Activated CD8-positive, alpha-beta memory T cell treated with anti-CD3 and anti-CD28 coated beads for 4 hours (primary cell): ENCODE data around the gene ARHGAP26.

Source experiments
- DNase-seq, 2 donors: peaks; one replicate each; pipeline ENCODE4 v3.0.0-alpha.2; 2020; ENCODE audit warnings: low read depth in 2 of 2

The ARHGAP26 gene

GRCh38 chr5:142873831-142874230 lies 103.7 kb downstream of the ARHGAP26 start:
- no peak for DNase-seq

GRCh38 chr5:142874540-142874939 lies 104.4 kb downstream of the ARHGAP26 start:
- DNase-seq, result no peak

GRCh38 chr5:142875936-142876335 lies 105.8 kb downstream of the ARHGAP26 start:
- DNase-seq, result no peak

- no peak for DNase-seq
Measured at GRCh38 chr5:142876817-142877216, 106.6 kb downstream of the ARHGAP26 start.

GRCh38 chr5:142878111-142878510 lies 107.9 kb downstream of the ARHGAP26 start:
- DNase-seq, result no peak

GRCh38 chr5:142878638-142879037 lies 108.5 kb downstream of the ARHGAP26 start:
- no peak for DNase-seq

GRCh38 chr5:142881076-142881783 lies 111.1 kb downstream of the ARHGAP26 start:
- no peak for DNase-seq

GRCh38 chr5:142881784-142882126 lies 111.6 kb downstream of the ARHGAP26 start:
- DNase-seq, result no peak

- DNase-seq, result no peak
Measured at GRCh38 chr5:142883025-142883424, 112.8 kb downstream of the ARHGAP26 start.

- no peak for DNase-seq
Measured at GRCh38 chr5:142883438-142883837, 113.3 kb downstream of the ARHGAP26 start.

GRCh38 chr5:142884029-142884428 lies 113.9 kb downstream of the ARHGAP26 start:
- DNase-seq, result no peak

GRCh38 chr5:142886211-142886610 lies 116.0 kb downstream of the ARHGAP26 start:
- DNase-seq, result no peak

- DNase-seq, result no peak
Measured at GRCh38 chr5:142886956-142887355, 116.8 kb downstream of the ARHGAP26 start.

GRCh38 chr5:142888469-142889085 lies 118.4 kb downstream of the ARHGAP26 start:
- DNase-seq, result no peak

GRCh38 chr5:142892021-142892420 lies 121.8 kb downstream of the ARHGAP26 start:
- DNase-seq, result no peak

GRCh38 chr5:142894315-142894714 lies 124.1 kb downstream of the ARHGAP26 start:
- no peak for DNase-seq

GRCh38 chr5:142894749-142895148 lies 124.6 kb downstream of the ARHGAP26 start:
- DNase-seq, result no peak

GRCh38 chr5:142896325-142897007 lies 126.3 kb downstream of the ARHGAP26 start:
- no peak for DNase-seq

- DNase-seq, result no peak
Measured at GRCh38 chr5:142897328-142897727, 127.2 kb downstream of the ARHGAP26 start.

- DNase-seq, result no peak
Measured at GRCh38 chr5:142900927-142901326, 130.8 kb downstream of the ARHGAP26 start.

- DNase-seq, result no peak
Measured at GRCh38 chr5:142901476-142902185, 131.5 kb downstream of the ARHGAP26 start.

- DNase-seq, result no peak
Measured at GRCh38 chr5:142902186-142902965, 132.2 kb downstream of the ARHGAP26 start.
